K562 (cell line): ENCODE data around the gene SRRM5. TPM values are rescaled to one million over a fixed set of nuclear protein-coding genes. Genes with fewer than 3 reads are reported as not detected.

Experiments
- CBX1 ChIP-seq: sonication (generic); IDR thresholded peaks from 2 replicates; pipeline ENCODE4 v1.6.1; 2016; ENCODE audit warnings: antibody characterized with exemption, low read depth, mild to moderate bottlenecking
- CREB3L1 ChIP-seq: fragments of 450-650 bp; IDR thresholded peaks from 2 replicates; pipeline ENCODE4 v1.6.1; 2014; ENCODE audit warnings: low read depth, mild to moderate bottlenecking, moderate library complexity, borderline replicate concordance
- DIDO1 ChIP-seq: fragments of 450-650 bp; IDR thresholded peaks from 2 replicates; pipeline ENCODE4 v1.6.1; 2016; ENCODE audit warnings: low read depth, missing biosample characterization, missing genetic modification characterization
- EWSR1 ChIP-seq: fragments of 450-650 bp; IDR thresholded peaks from 2 replicates; pipeline ENCODE4 v1.6.1; 2018; ENCODE audit warnings: borderline replicate concordance, mild to moderate bottlenecking, low read depth, moderate library complexity; ENCODE audit not compliant: partially characterized antibody
- GTF2A2 ChIP-seq: IDR thresholded peaks from 2 replicates; pipeline ENCODE4 v1.6.1; 2016; ENCODE audit warnings: mild to moderate bottlenecking, missing genetic modification characterization, missing compliant biosample characterization
- HCFC1 ChIP-seq: IDR thresholded peaks from 2 replicates; pipeline ENCODE4 v1.6.1; 2012; ENCODE audit warnings: low read depth, low read length, improper control_type of control experiment
- HOMEZ ChIP-seq: fragments of 250-450 bp; sonication (Bioruptor Pico); IDR thresholded peaks from 2 replicates; pipeline ENCODE4 v1.4.0; 2020; ENCODE audit warnings: mild to moderate bottlenecking, moderate library complexity
- NFE2 ChIP-seq: IDR thresholded peaks from 2 replicates; pipeline ENCODE4 v1.6.1; 2014; ENCODE audit warnings: antibody characterized with exemption, low read depth
- PURB ChIP-seq: sonication (generic); formaldehyde crosslinking; IDR thresholded peaks from 2 replicates; pipeline ENCODE4 v1.9.0; 2021; ENCODE audit warnings: low read depth, mild to moderate bottlenecking, missing genetic modification reagents
- RAD21 ChIP-seq, 2 experiments: fragments of 250-450 bp in 1 of 2; fragments of 450-650 bp in 1 of 2; sonication (Bioruptor Pico) in 1 of 2; formaldehyde crosslinking in 1 of 2; IDR thresholded peaks in 1 of 2; conservative IDR thresholded peaks in 1 of 2; 2 replicates each; pipeline versions ENCODE4 v1.4.0 to v1.8.0; 2020 to 2022; ENCODE audit warnings: mild to moderate bottlenecking in 2 of 2, moderate library complexity in 1 of 2
- RFX7 ChIP-seq: fragments of 250-450 bp; sonication (Bioruptor Pico); IDR thresholded peaks from 2 replicates; pipeline ENCODE4 v1.5.1; 2021; ENCODE audit warnings: mild to moderate bottlenecking
- TRIM24 ChIP-seq, 2 experiments: fragments of 450-650 bp; IDR thresholded peaks; 2 replicates each; pipeline ENCODE4 v1.6.1; 2016
- ZBTB8A ChIP-seq: fragments of 450-650 bp; IDR thresholded peaks from 2 replicates; pipeline ENCODE4 v1.6.1; 2018; ENCODE audit warnings: mild to moderate bottlenecking, moderate library complexity; ENCODE audit not compliant: partially characterized antibody
- ZNF121 ChIP-seq: sonication (generic); formaldehyde crosslinking; conservative IDR thresholded peaks from 2 replicates; pipeline ENCODE4 v1.8.0; 2022; ENCODE audit warnings: missing genetic modification reagents
- ZNF639 ChIP-seq, 2 experiments: fragments of 200-800 bp in 1 of 2; sonication (Bioruptor generic) in 1 of 2; sonication (generic) in 1 of 2; formaldehyde crosslinking in 1 of 2; IDR thresholded peaks in 1 of 2; conservative IDR thresholded peaks in 1 of 2; 2 replicates each; pipeline versions ENCODE4 v1.5.0 to v1.6.1; 2016 to 2020; ENCODE audit warnings: missing compliant biosample characterization in 1 of 2, missing genetic modification characterization in 1 of 2, missing genetic modification reagents in 1 of 2
- ZNF668 ChIP-seq: fragments of 250-450 bp; sonication (Bioruptor Pico); IDR thresholded peaks from 2 replicates; pipeline ENCODE4 v1.8.0; 2022; ENCODE audit warnings: mild to moderate bottlenecking, inconsistent platforms
- ZNF699 ChIP-seq: fragments of 250-450 bp; sonication (Bioruptor Pico); IDR thresholded peaks from 2 replicates; pipeline ENCODE4 v1.8.0; 2021; ENCODE audit warnings: mild to moderate bottlenecking, moderate library complexity; ENCODE audit not compliant: insufficient replicate concordance
- polyA plus RNA-seq, 8 experiments: library from polyadenylated mRNA; depleted of rRNA in 4 of 8; stranded (reverse) in 5 of 8; unstranded in 3 of 8; fragments of >200 nt; fragmentation: Nextera tagmentation in 2 of 8; fragmentation: Illumina TruSeq in 1 of 8; extraction: Ambion mirVana in 2 of 8; extraction: Trizol in 1 of 8; gene quantifications; 2 replicates each; pipeline versions ENCODE4 v1.2.1 to v1.2.3, GENCODE V29; 2011 to 2014; ENCODE audit warnings: inconsistent platforms in 1 of 8, missing spikeins in 1 of 8
- total RNA-seq, 7 experiments: library from RNA; depleted of rRNA in 6 of 7; stranded (reverse); fragments of >200 nt in 6 of 7; fragmentation: Illumina TruSeq in 2 of 7; extraction: Trizol in 2 of 7; gene quantifications; 2 replicates each; pipeline versions ENCODE4 v1.2.1 to v1.2.3, GENCODE V29; 2011 to 2021; ENCODE audit warnings: low replicate concordance in 1 of 7

Gene SRRM5
- total and polyA plus RNA-seq, 9 of the 15 experiments (the other 6 are each of a cell fraction or from before 2014, with no cell fraction given) = 0.09 to 0.45 (median 0.18) TPM; not detected in 2

- TF ChIP-seq GTF2A2 (tag) = no peak
- no peak for TF ChIP-seq HOMEZ
- TF ChIP-seq RAD21 (CRISPR knock-in tag; conservative IDR thresholded peaks at IDR 0.05 in 1 of 2, IDR thresholded peaks at IDR 0.05 in 1 of 2) = peak in 1 of 2 experiments; percentile 28; a peak in 3 of 4 replicates
- TF ChIP-seq EWSR1 = no peak
- peak; percentile 94 for TF ChIP-seq DIDO1 (tag)
- TF ChIP-seq ZNF668 (CRISPR knock-in tag) = no peak
- TF ChIP-seq ZNF639 (CRISPR knock-in tag; conservative IDR thresholded peaks at IDR 0.05 in 1 of 2, IDR thresholded peaks at IDR 0.05 in 1 of 2) = peak in 1 of 2 experiments; percentile 98; a peak in 2 of 4 replicates
- TF ChIP-seq TRIM24 (IDR thresholded peaks at IDR 0.05) = no peak
- TF ChIP-seq PURB (CRISPR knock-in tag) = no peak
- TF ChIP-seq RFX7 (CRISPR knock-in tag) = no peak
- no peak for TF ChIP-seq CBX1
- peak; percentile 98 for TF ChIP-seq NFE2
- TF ChIP-seq ZNF699 (CRISPR knock-in tag) = no peak
- no peak for TF ChIP-seq ZBTB8A
- TF ChIP-seq ZNF121 = no peak
- peak; percentile 75 for TF ChIP-seq CREB3L1
- TF ChIP-seq HCFC1 = peak; percentile 89
These were observed 15.7 kb upstream of the SRRM5 start, which contains the start of the genes IRGQ and ZNF576 (continued) for GRCh38 chr19:43595999-43596841.
